ENCODE results near the gene TAS2R38. TPM values are rescaled to one million over a fixed set of nuclear protein-coding genes. Genes with fewer than 3 reads are reported as not detected.

TAS2R38 gene
- total RNA-seq, 1 experiment from 2014 or later = not detected

DNA sequence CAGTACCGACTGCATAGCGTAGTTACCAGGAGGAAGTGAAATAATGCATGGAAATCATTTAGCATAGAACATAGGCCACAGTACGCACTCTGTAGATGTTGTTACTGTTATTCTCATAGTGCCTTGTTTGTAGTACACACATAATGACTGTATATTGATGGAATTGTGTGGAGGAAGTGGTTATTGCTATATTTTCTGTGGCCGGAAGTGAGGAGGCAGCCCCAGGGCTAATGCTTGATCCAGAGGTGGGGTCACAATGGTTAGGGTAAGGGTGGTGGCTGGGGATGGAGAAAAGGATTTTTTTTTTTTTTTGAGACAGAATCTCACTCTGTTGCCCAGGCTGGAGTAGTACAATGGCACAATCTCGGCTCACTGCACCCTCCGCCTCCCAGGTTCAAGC, 17.6 kb upstream of the TAS2R38 start:
- ChIA-PET RAD21 (ENCODE audit: low non-redundant PET in 1 of 2, low total read pairs in 2 of 2, uncharacterized antibody in 2 of 2, unreplicated experiment in 2 of 2) (no interaction called here), CTCF (no interaction called here), POLR2A (no interaction called here)
- H3K9ac ChIP-seq (ENCODE audit: low read length) = no peak overlapping the region
- H3K4me1 ChIP-seq (ENCODE audit: control insufficient read depth in 1 of 2, insufficient read depth in 2 of 2, low read length in 2 of 2) = no peaks in the 10 kb centered on the region
- no peaks in the 10 kb centered on the region for H3K27me3 ChIP-seq (ENCODE audit: insufficient read depth, low read length)
- intact Hi-C loops (cut with micrococcal nuclease) = no loop called here
- H2AFZ ChIP-seq (ENCODE audit: low read depth, low read length, poor library complexity, severe bottlenecking) = no peak overlapping the region
- no peaks in the 10 kb centered on the region for H3K9me3 ChIP-seq (ENCODE audit: control insufficient read depth in 1 of 2, insufficient read depth in 1 of 2, low read depth in 1 of 2, low read length in 2 of 2)
- H3K27ac ChIP-seq (ENCODE audit: low read depth, low read length) = no peak overlapping the region
- BruUV-seq (replicated peaks) = no TSS peak
- ATAC-seq (no peak), DNase-seq (ENCODE audit: low read depth, low spot score) (no peak)
- H3K9me2 ChIP-seq (ENCODE audit: insufficient read depth) = no peaks in the 10 kb centered on the region
- TF ChIP-seq POLR2AphosphoS5 (IDR thresholded peaks at IDR 0.05; ENCODE audit: low read depth, low read length) = no peak
- no peak for TF ChIP-seq EZH2phosphoT487 (IDR thresholded peaks at IDR 0.05; ENCODE audit: borderline replicate concordance)
- TF ChIP-seq CBX3 (IDR thresholded peaks at IDR 0.05; ENCODE audit: low read depth) = no peak
- TF ChIP-seq, protein P1, sequence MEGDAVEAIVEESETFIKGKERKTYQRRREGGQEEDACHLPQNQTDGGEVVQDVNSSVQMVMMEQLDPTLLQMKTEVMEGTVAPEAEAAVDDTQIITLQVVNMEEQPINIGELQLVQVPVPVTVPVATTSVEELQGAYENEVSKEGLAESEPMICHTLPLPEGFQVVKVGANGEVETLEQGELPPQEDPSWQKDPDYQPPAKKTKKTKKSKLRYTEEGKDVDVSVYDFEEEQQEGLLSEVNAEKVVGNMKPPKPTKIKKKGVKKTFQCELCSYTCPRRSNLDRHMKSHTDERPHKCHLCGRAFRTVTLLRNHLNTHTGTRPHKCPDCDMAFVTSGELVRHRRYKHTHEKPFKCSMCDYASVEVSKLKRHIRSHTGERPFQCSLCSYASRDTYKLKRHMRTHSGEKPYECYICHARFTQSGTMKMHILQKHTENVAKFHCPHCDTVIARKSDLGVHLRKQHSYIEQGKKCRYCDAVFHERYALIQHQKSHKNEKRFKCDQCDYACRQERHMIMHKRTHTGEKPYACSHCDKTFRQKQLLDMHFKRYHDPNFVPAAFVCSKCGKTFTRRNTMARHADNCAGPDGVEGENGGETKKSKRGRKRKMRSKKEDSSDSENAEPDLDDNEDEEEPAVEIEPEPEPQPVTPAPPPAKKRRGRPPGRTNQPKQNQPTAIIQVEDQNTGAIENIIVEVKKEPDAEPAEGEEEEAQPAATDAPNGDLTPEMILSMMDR (IDR thresholded peaks at IDR 0.05 in 2 of 3, conservative IDR thresholded peaks at IDR 0.05 in 1 of 3; ENCODE audit: borderline replicate concordance in 1 of 3, insufficient read depth in 1 of 3, low read depth in 2 of 3, low read length in 2 of 3) = no peak
- no peaks in the 10 kb centered on the region for H3K36me3 ChIP-seq (ENCODE audit: control insufficient read depth in 1 of 2, insufficient read depth in 2 of 2, low read length in 2 of 2)
- H3K4me3 ChIP-seq (replicated peaks in 1 of 2; ENCODE audit: low read depth in 1 of 2, low read length in 2 of 2) = no peak overlapping the region
- H3K79me2 ChIP-seq (ENCODE audit: insufficient read depth, low read length) = no peaks in the 10 kb centered on the region
- no peak overlapping the region for H3K4me2 ChIP-seq (ENCODE audit: low read length)
- H4K20me1 ChIP-seq (ENCODE audit: insufficient read depth) = no peaks in the 10 kb centered on the region

DNA sequence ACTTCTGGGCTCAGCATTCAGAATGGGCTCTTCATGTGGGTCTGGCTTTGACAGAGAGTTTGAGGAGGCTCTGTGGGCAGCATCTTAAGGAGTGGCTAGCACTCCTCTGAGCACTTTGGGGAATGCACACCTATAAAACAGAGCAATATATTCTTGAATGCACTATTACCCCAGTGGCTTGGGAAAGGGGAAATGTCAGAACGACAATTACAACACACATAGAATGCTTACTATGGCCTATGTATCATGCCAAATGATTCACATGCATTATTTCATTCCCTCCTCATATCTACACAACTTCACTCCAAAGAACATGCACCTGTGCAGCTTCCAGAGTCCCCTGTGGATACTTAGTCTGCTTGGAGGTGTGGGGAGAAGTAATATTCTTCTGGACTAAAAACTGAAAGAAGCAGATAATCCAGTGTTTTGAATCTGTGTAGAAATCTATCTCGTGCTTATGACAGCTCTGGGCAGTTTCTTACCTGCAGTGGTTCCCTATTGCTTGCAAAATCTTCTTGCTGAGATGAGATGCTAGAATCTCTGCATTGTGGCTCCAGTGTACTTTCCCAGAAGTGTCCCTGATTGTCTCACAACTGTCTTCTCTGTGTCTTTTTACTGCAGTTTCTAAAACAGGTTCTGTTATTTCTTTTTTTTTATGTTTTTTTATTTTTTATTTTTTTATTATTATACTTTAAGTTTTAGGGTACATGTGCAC, 16.6 kb upstream of the TAS2R38 start:
- ChIA-PET RAD21 (ENCODE audit: low non-redundant PET in 1 of 2, low total read pairs in 2 of 2, uncharacterized antibody in 2 of 2, unreplicated experiment in 2 of 2) (no interaction called here), POLR2A (no interaction called here), CTCF (no interaction called here)
- H2AFZ ChIP-seq (ENCODE audit: low read depth, low read length, poor library complexity, severe bottlenecking) = no peak overlapping the region
- DNase-seq (ENCODE audit: low read depth, low spot score) = no peak
- no peaks in the 10 kb centered on the region for H3K4me1 ChIP-seq (ENCODE audit: control insufficient read depth in 1 of 2, insufficient read depth in 2 of 2, low read length in 2 of 2)
- no peak overlapping the region for H3K9ac ChIP-seq (ENCODE audit: low read length)
- H3K4me3 ChIP-seq (replicated peaks in 1 of 2; ENCODE audit: low read depth in 1 of 2, low read length in 2 of 2) = no peak overlapping the region
- no peaks in the 10 kb centered on the region for H3K9me3 ChIP-seq (ENCODE audit: control insufficient read depth in 1 of 2, insufficient read depth in 1 of 2, low read depth in 1 of 2, low read length in 2 of 2)
- intact Hi-C loops (cut with micrococcal nuclease) = no loop called here
- H3K27ac ChIP-seq (ENCODE audit: low read depth, low read length) = no peak overlapping the region
- no peak for ATAC-seq
- no peaks in the 10 kb centered on the region for H3K27me3 ChIP-seq (ENCODE audit: insufficient read depth, low read length)
- BruUV-seq (replicated peaks) = no TSS peak
- H3K36me3 ChIP-seq (ENCODE audit: control insufficient read depth in 1 of 2, insufficient read depth in 2 of 2, low read length in 2 of 2) = no peaks in the 10 kb centered on the region
- no peaks in the 10 kb centered on the region for H4K20me1 ChIP-seq (ENCODE audit: insufficient read depth)
- no peaks in the 10 kb centered on the region for H3K9me2 ChIP-seq (ENCODE audit: insufficient read depth)
- H3K79me2 ChIP-seq (ENCODE audit: insufficient read depth, low read length) = no peaks in the 10 kb centered on the region
- H3K4me2 ChIP-seq (ENCODE audit: low read length) = no peak overlapping the region
- TF ChIP-seq CEBPB (IDR thresholded peaks at IDR 0.05; ENCODE audit: low read depth) (no peak), EZH2phosphoT487 (IDR thresholded peaks at IDR 0.05; ENCODE audit: borderline replicate concordance) (no peak), JUND (IDR thresholded peaks at IDR 0.05) (no peak), FOSL1 (IDR thresholded peaks at IDR 0.05; ENCODE audit: low read depth) (no peak), ZFX (IDR thresholded peaks at IDR 0.05) (no peak), RAD21 (IDR thresholded peaks at IDR 0.05; ENCODE audit: low read depth) (no peak), YY1 (IDR thresholded peaks at IDR 0.05; ENCODE audit: extremely low read depth, insufficient replicate concordance, low read depth, low read length) (no peak)
- TF ChIP-seq, protein P2, sequence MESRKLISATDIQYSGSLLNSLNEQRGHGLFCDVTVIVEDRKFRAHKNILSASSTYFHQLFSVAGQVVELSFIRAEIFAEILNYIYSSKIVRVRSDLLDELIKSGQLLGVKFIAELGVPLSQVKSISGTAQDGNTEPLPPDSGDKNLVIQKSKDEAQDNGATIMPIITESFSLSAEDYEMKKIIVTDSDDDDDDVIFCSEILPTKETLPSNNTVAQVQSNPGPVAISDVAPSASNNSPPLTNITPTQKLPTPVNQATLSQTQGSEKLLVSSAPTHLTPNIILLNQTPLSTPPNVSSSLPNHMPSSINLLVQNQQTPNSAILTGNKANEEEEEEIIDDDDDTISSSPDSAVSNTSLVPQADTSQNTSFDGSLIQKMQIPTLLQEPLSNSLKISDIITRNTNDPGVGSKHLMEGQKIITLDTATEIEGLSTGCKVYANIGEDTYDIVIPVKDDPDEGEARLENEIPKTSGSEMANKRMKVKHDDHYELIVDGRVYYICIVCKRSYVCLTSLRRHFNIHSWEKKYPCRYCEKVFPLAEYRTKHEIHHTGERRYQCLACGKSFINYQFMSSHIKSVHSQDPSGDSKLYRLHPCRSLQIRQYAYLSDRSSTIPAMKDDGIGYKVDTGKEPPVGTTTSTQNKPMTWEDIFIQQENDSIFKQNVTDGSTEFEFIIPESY (IDR thresholded peaks at IDR 0.05; ENCODE audit: extremely low read depth, insufficient replicate concordance, low read length) = no peak
- TF ChIP-seq, protein P3, sequence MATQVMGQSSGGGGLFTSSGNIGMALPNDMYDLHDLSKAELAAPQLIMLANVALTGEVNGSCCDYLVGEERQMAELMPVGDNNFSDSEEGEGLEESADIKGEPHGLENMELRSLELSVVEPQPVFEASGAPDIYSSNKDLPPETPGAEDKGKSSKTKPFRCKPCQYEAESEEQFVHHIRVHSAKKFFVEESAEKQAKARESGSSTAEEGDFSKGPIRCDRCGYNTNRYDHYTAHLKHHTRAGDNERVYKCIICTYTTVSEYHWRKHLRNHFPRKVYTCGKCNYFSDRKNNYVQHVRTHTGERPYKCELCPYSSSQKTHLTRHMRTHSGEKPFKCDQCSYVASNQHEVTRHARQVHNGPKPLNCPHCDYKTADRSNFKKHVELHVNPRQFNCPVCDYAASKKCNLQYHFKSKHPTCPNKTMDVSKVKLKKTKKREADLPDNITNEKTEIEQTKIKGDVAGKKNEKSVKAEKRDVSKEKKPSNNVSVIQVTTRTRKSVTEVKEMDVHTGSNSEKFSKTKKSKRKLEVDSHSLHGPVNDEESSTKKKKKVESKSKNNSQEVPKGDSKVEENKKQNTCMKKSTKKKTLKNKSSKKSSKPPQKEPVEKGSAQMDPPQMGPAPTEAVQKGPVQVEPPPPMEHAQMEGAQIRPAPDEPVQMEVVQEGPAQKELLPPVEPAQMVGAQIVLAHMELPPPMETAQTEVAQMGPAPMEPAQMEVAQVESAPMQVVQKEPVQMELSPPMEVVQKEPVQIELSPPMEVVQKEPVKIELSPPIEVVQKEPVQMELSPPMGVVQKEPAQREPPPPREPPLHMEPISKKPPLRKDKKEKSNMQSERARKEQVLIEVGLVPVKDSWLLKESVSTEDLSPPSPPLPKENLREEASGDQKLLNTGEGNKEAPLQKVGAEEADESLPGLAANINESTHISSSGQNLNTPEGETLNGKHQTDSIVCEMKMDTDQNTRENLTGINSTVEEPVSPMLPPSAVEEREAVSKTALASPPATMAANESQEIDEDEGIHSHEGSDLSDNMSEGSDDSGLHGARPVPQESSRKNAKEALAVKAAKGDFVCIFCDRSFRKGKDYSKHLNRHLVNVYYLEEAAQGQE (IDR thresholded peaks at IDR 0.05; ENCODE audit: low read depth) = no peak

Data from HCT116 (cell line).